AG09309 (cell line): ENCODE results near the gene TEDC2.
A peak's percentile ranks its signal among the peaks of the same experiment; 100 is the strongest.

ENCODE experiments used
- DNase-seq: peaks from one replicate; pipeline ENCODE4 v3.0.0-alpha.2; 2010; ENCODE audit warnings: low read depth
- H3K4me3 ChIP-seq: 2 replicates; pipeline ENCODE4 v1.5.1; 2011; ENCODE audit warnings: mild to moderate bottlenecking, low read depth, low read length, moderate library complexity; ENCODE audit not compliant: control insufficient read depth
- TF ChIP-seq, protein P1 (sequence below): IDR thresholded peaks from 2 replicates; pipeline ENCODE4 v1.5.1; 2011; ENCODE audit warnings: mild to moderate bottlenecking, low read depth, low read length, inconsistent platforms; ENCODE audit not compliant: insufficient read depth, control insufficient read depth; ENCODE audit errors: missing control alignments

TEDC2 gene

GRCh38 chr16:2507052-2507659, 47.2 kb downstream of the TEDC2 start:
- H3K4me3 ChIP-seq = no peak overlapping the region
- TF ChIP-seq, protein P1, sequence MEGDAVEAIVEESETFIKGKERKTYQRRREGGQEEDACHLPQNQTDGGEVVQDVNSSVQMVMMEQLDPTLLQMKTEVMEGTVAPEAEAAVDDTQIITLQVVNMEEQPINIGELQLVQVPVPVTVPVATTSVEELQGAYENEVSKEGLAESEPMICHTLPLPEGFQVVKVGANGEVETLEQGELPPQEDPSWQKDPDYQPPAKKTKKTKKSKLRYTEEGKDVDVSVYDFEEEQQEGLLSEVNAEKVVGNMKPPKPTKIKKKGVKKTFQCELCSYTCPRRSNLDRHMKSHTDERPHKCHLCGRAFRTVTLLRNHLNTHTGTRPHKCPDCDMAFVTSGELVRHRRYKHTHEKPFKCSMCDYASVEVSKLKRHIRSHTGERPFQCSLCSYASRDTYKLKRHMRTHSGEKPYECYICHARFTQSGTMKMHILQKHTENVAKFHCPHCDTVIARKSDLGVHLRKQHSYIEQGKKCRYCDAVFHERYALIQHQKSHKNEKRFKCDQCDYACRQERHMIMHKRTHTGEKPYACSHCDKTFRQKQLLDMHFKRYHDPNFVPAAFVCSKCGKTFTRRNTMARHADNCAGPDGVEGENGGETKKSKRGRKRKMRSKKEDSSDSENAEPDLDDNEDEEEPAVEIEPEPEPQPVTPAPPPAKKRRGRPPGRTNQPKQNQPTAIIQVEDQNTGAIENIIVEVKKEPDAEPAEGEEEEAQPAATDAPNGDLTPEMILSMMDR = no peak
- no peak for DNase-seq

GRCh38 chr16:2507665-2508064, 47.8 kb downstream of the TEDC2 start:
- DNase-seq = no peak
- TF ChIP-seq, protein P1 = no peak
- H3K4me3 ChIP-seq = no peak overlapping the region

- no peak for DNase-seq
- no peak overlapping the region for H3K4me3 ChIP-seq
- TF ChIP-seq, protein P1 = no peak
These were observed 49.0 kb downstream of the TEDC2 start for GRCh38 chr16:2508722-2509400.

DNA sequence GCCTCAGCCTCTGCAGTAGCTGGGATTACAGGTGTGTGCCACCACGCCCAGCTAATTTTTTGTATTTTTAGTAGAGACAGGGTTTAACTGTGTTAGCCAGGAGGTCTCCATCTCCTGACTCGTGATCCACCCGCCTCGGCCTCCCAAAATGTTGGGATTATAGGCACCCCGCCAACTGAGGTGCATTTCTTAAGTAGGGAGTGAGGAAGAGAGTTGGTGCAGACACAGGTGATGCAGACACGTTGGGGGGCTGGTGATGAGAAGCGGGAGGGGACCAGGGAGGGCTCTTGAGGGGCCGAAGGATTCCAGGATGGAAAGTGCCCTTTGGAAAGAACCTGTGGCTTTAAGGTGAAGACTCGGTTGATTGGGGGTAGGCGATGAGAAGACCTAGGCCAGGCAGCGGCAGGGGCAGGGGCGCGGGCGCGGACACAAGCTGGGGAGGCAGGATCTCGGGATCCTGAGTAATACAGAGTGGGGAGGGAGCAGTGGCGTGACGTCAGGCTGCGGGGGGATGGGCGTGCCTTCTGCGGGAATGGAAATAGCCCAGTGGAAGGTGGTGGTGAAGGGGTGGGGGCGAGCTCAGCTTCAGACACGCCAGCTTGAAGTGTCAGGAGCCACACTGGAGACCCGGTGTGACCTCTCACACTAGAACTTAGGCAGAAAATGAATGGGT, 51.4 kb downstream of the TEDC2 start:
- no peak overlapping the region for H3K4me3 ChIP-seq
- TF ChIP-seq, protein P1 = no peak
- no peak for DNase-seq

DNA sequence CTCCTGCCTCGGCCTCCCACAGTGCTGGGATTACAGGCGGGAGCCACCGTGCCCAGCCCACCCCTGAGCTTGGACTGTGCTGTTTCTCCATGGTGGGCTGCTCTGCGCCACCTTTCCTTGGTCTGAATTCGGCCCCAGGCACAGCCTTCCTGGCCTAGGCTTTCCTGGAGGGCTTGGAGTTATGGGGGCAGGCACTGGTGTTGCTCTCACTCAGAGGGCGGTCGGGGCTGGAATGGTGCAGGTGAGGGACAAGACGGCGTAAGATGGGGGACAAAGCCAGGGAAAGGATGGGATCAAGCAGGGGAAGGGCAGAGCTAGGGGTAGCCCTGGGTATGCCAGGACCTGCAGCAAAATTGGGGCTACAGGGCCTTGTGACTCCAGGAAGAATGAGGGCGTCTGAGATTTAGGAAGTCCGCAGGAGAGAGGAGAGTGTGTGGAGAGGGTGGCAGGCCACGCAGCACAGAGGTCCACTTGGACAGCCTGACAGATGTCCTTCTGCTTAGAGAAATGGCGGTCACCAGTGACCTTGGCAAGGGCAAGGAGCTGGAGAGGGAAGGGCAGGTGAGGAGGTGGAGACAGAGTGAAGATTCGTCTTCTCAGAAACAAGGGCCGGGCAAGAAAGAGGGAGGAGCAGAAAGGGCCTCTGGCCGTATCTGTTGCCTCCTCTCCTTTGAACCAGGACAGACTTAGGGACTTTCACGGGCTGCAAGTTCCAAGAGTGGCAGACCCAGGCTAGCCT, 52.3 kb downstream of the TEDC2 start:
- DNase-seq = no peak
- TF ChIP-seq, protein P1 = no peak
- no peak overlapping the region for H3K4me3 ChIP-seq

GRCh38 chr16:2512735-2513404, 53.0 kb downstream of the TEDC2 start:
- no peak for DNase-seq
- H3K4me3 ChIP-seq = peak overlapping the region; percentile 4
- TF ChIP-seq, protein P1 = no peak
